ENCODE results near the gene RUFY3. TPM values are rescaled to one million over a fixed set of nuclear protein-coding genes. Genes with fewer than 3 reads are reported as not detected.
A peak's percentile ranks its signal among the peaks of the same experiment; 100 is the strongest.
"Not testable (repeated sequence)": the region's sequence is repeated elsewhere in the genome, so short reads cannot be mapped to it uniquely, and the experiment has no call there.

RUFY3 gene
- total RNA-seq, 1 donor from 2014 or later, result 101 TPM

DNA sequence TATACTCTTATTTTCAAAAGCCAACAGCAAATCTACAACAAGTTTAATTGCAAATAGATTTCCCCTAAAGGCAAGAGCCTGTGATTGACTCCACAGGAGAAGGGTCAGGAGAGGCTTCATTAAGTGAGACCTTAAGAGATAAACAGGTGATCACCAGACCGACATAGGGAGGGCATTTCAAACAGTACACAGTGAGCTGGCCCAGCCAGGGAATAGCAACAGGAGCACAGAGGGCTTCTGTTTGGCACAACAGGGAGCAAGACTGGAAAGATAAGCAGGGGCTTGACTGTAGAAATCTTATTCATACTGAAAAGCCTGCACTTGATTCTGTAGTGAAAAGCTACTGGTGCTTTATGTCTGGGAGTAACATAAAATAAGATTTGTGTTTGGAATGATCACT is 3.9 kb downstream of the RUFY3 start:
- Mint-ChIP-seq H3K36me3 (peaks cover 1% of the 10 kb centered on the region), H3K27ac (no peak overlapping the region), H3K9me3 (no peaks in the 10 kb centered on the region), H3K4me1 (peaks cover 20% of the 10 kb centered on the region), H3K27me3 (ENCODE audit: low read depth) (no peaks in the 10 kb centered on the region), H3K4me3 (no peak overlapping the region)
- DNase-seq (ENCODE audit: low spot score in 2 of 2, unreplicated experiment in 2 of 2), result no peak
- TF ChIP-seq, protein P1, sequence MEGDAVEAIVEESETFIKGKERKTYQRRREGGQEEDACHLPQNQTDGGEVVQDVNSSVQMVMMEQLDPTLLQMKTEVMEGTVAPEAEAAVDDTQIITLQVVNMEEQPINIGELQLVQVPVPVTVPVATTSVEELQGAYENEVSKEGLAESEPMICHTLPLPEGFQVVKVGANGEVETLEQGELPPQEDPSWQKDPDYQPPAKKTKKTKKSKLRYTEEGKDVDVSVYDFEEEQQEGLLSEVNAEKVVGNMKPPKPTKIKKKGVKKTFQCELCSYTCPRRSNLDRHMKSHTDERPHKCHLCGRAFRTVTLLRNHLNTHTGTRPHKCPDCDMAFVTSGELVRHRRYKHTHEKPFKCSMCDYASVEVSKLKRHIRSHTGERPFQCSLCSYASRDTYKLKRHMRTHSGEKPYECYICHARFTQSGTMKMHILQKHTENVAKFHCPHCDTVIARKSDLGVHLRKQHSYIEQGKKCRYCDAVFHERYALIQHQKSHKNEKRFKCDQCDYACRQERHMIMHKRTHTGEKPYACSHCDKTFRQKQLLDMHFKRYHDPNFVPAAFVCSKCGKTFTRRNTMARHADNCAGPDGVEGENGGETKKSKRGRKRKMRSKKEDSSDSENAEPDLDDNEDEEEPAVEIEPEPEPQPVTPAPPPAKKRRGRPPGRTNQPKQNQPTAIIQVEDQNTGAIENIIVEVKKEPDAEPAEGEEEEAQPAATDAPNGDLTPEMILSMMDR (IDR thresholded peaks at IDR 0.05; ENCODE audit: unreplicated experiment), result no peak

DNA sequence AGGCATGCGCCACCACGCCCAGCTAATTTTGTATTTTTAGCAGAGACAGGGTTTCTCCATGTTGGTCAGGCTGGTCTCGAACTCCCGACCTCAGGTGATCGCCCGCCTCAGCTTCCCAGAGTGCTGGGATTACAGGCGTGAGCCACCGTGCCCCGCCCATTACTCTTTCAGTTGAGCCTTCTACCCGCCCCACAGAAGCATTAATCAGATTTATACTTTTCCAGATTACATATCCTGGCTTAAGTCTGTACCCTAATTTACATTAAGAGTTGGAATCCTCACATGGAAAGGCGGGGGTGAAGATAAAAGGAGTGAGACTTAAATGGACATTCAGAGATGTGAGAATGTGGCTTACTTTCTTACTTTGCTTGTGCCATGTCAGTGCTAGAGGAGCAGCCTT is 4.8 kb downstream of the RUFY3 start:
- Mint-ChIP-seq H3K4me1 (peaks cover 18% of the 10 kb centered on the region), H3K27ac (peak overlapping the region; percentile 50)
- H3K36me3 Mint-ChIP-seq; DNase-seq (ENCODE audit: low spot score in 2 of 2, unreplicated experiment in 2 of 2); H3K9me3 Mint-ChIP-seq; H3K4me3 Mint-ChIP-seq; H3K27me3 Mint-ChIP-seq (ENCODE audit: low read depth): not testable (repeated sequence)

DNA sequence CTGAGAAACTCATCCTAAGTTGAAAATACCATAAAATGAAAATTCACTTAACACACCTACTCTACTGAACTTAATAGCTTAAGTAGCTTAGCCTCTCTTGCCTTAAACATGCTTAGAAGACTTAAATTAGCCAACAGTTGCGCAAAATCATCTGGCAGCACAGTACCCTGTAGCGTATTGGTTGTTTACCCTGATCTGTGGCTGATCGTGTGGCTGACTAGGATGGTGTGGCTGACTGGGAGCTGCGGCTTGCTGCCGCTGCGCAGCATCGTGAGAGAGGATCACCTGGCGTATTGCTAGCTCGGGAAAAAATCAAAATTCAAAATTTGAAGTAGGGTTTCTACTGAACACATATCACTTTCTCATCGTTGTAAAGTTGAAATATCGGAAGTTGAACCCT is 6.3 kb downstream of the RUFY3 start:
- TF ChIP-seq, protein P1 (IDR thresholded peaks at IDR 0.05; ENCODE audit: unreplicated experiment), result no peak
- Mint-ChIP-seq H3K9me3 (no peaks in the 10 kb centered on the region), H3K27ac (no peak overlapping the region), H3K27me3 (ENCODE audit: low read depth) (no peaks in the 10 kb centered on the region), H3K4me3 (no peak overlapping the region), H3K4me1 (peaks cover 6% of the 10 kb centered on the region), H3K36me3 (peaks cover 4% of the 10 kb centered on the region)
- no peak for DNase-seq (ENCODE audit: low spot score in 2 of 2, unreplicated experiment in 2 of 2)

DNA sequence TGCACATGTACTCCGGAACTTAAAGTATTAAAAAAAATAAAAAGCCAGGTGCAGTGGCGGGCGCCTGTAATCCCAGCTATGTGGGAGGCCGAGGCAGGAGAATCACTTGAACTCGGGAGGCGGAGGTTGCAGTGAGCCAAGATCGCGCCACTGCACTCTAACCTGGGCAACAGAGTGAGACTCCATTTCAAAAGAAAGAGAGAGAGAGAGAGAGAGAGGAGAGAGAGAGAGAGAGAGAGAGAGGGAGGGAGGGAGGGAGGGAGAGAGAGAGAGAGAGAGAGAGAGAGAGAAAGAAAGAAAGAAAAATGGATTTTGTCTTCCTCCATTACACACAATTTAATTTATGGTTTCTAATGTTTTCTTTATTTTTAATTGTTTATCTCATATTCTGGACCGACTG is 11.1 kb downstream of the RUFY3 start:
- DNase-seq (ENCODE audit: low spot score in 2 of 2, unreplicated experiment in 2 of 2); H3K27me3 Mint-ChIP-seq (ENCODE audit: low read depth); H3K4me3 Mint-ChIP-seq; H3K36me3 Mint-ChIP-seq; H3K9me3 Mint-ChIP-seq; H3K27ac Mint-ChIP-seq: not testable (repeated sequence)
- H3K4me1 Mint-ChIP-seq, result peaks cover 14% of the 10 kb centered on the region

DNA sequence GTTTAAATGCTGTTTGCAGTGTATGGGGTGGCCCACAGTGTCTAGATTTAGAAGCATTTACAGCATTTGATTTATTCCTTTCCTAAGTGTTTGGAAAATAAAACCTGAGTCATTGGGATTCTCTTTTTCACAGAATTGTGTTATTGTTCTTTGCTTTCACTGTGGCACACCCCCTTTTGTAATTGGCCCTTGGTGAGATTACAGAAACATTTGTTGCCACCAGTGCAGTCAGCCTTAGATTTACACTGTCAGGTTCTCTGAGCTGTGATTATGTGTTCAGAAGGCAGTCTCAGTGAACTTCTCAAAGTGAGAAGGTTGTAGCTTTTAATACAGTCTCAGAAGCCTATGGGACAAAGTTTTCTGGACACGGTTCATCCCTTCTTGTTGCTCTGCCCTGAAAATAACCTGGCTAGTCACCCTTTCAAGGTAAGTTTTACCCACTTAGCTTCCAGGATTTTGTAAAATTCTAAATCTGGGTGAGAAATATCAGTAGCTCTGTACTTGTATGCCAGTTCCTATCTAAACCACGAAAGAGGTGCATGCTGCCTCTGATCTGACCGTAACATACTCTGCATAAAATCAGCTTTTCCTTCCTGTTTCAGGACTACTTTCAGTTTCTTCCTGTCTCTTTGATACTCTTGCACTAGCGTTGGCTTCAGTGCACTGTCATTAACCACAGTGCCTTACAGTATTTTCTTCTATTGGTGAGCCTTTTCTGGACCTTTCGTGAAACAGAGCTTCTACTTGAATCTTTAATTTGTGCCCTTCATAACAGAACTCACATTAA is 12.6 kb downstream of the RUFY3 start:
- H3K4me1 Mint-ChIP-seq, result peaks cover 14% of the 10 kb centered on the region
- peaks cover 3% of the 10 kb centered on the region for H3K36me3 Mint-ChIP-seq
- H3K9me3 Mint-ChIP-seq, result no peaks in the 10 kb centered on the region
- TF ChIP-seq, protein P1 (IDR thresholded peaks at IDR 0.05; ENCODE audit: unreplicated experiment), result no peak
- peak overlapping the region; percentile 34 for H3K27ac Mint-ChIP-seq
- H3K4me3 Mint-ChIP-seq, result peak overlapping the region; percentile 16
- no peaks in the 10 kb centered on the region for H3K27me3 Mint-ChIP-seq (ENCODE audit: low read depth)
- no peak for DNase-seq (ENCODE audit: low spot score in 2 of 2, unreplicated experiment in 2 of 2)

DNA sequence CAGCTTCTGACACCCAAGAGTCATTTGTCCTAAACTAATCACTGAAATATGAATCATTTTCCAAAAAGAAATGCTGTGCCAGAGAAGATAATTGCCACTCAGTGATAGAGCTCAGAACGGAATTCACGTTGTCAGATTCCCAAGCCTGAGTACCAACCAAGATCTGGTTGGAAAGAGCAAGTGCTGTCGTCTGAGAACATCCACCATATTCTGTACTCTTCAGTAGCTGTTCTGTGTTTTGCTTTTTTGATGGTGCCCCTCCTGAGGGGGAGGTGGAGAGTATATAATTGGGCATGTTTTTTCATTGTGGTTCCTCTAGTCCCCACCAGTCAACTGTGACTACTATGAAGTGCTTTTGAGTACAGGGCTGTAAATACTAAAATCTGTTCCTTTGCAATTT is 13.2 kb downstream of the RUFY3 start:
- H3K4me1 Mint-ChIP-seq, result peaks cover 14% of the 10 kb centered on the region
- no peaks in the 10 kb centered on the region for H3K9me3 Mint-ChIP-seq
- peaks cover 3% of the 10 kb centered on the region for H3K36me3 Mint-ChIP-seq
- peak overlapping the region; percentile 34 for H3K27ac Mint-ChIP-seq
- no peak for DNase-seq (ENCODE audit: low spot score in 2 of 2, unreplicated experiment in 2 of 2)
- TF ChIP-seq, protein P1 (IDR thresholded peaks at IDR 0.05; ENCODE audit: unreplicated experiment), result no peak
- H3K4me3 Mint-ChIP-seq, result no peak overlapping the region
- H3K27me3 Mint-ChIP-seq (ENCODE audit: low read depth), result no peaks in the 10 kb centered on the region

DNA sequence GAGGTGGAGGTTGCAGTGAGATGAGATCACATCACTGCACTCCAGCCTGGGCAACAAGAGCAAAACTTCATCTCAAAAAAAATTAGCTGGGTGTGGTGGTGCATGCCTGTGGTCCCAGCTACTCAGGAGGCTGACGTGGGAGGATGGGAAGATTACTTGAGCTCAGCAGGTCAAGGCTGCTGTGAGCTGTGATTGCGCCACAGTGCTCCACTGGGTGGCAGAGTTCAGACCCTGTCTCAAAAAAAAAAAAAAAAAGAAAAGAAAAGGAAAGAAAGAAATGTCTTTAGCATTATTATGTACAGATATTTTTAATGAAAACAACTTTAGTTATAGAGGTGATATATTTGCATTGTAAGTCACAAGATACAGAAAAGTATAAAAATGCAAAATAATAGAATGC is 14.2 kb downstream of the RUFY3 start:
- H3K27ac Mint-ChIP-seq, result not testable (repeated sequence)

More for the DNA sequence above, 14.2 kb downstream of the RUFY3 start:
- peaks cover 17% of the 10 kb centered on the region for H3K4me1 Mint-ChIP-seq
- DNase-seq (ENCODE audit: low spot score in 2 of 2, unreplicated experiment in 2 of 2); H3K36me3 Mint-ChIP-seq; H3K9me3 Mint-ChIP-seq; H3K4me3 Mint-ChIP-seq; H3K27me3 Mint-ChIP-seq (ENCODE audit: low read depth): not testable (repeated sequence)

Measured in mesothelial cell of epicardium (in vitro differentiated cells).